ENCODE data around the gene RSPH10B2.
"Not testable (repeated sequence)": the region's sequence is repeated elsewhere in the genome, so short reads cannot be mapped to it uniquely, and the experiment has no call there.

RSPH10B2 gene

GRCh38 chr7:6753964-6754363 lies at the start of gene RSPH10B2:
RSPH10B2 (plus strand) TSS chr7:6754103; CDS start chr7:6757678, 3,575 bp downstream.
- not testable (repeated sequence) for H3K36me3 ChIP-seq (ENCODE audit: insufficient read depth, low read depth, low read length); H3K9ac ChIP-seq (ENCODE audit: low read depth, low read length); H3K27ac ChIP-seq (ENCODE audit: low read length); H3K27me3 ChIP-seq (ENCODE audit: insufficient read depth, low read length); H3K9me3 ChIP-seq (ENCODE audit: insufficient read depth, low read depth, low read length); H3K4me3 ChIP-seq (ENCODE audit: low read length); H3K4me1 ChIP-seq (ENCODE audit: insufficient read depth, low read length)

- Histone ChIP-seq H3K27ac (ENCODE audit: low read length) (no peak overlapping the region), H3K9ac (ENCODE audit: low read depth, low read length) (peak overlapping the region; percentile 81; the same call in 1 of the 2 replicates), H3K9me3 (ENCODE audit: insufficient read depth, low read depth, low read length) (peaks cover 13% of the 10 kb centered on the region), H3K4me3 (ENCODE audit: low read length) (peak overlapping the region; percentile 81), H3K27me3 (ENCODE audit: insufficient read depth, low read length) (no peaks in the 10 kb centered on the region), H3K36me3 (ENCODE audit: insufficient read depth, low read depth, low read length) (peaks cover 34% of the 10 kb centered on the region), H3K4me1 (ENCODE audit: insufficient read depth, low read length) (0 out of 2 replicates have a peak, but pooled peaks cover 3% of the 10 kb centered on the region)
These were observed 47.8 kb upstream of the RSPH10B2 start for GRCh38 chr7:6705959-6706665.

- no peak within 1 kb of the TSS for H3K27ac ChIP-seq (ENCODE audit: low read length)
- H3K9me3 ChIP-seq (ENCODE audit: insufficient read depth, low read depth, low read length): peaks cover 13% of the 10 kb centered on the region
- H3K36me3 ChIP-seq (ENCODE audit: insufficient read depth, low read depth, low read length): peaks cover 27% of the 10 kb centered on the region
- H3K4me1 ChIP-seq (ENCODE audit: insufficient read depth, low read length): 0 out of 2 replicates have a peak, but pooled peaks cover 3% of the 10 kb centered on the region
- H3K27me3 ChIP-seq (ENCODE audit: insufficient read depth, low read length): no peaks in the 10 kb centered on the region
- peak within 1 kb of the TSS; percentile 81 for H3K4me3 ChIP-seq (ENCODE audit: low read length)
- peak within 1 kb of the TSS; percentile 81 for H3K9ac ChIP-seq (ENCODE audit: low read depth, low read length)
These were observed 47.1 kb upstream of the RSPH10B2 start, which contains the start of gene ZNF12 for GRCh38 chr7:6706666-6707407. ZNF12 (minus strand) TSS chr7:6706947; CDS start chr7:6705173, 1,774 bp downstream.

- H3K27me3 ChIP-seq (ENCODE audit: insufficient read depth, low read length): no peaks in the 10 kb centered on the region
- H3K9me3 ChIP-seq (ENCODE audit: insufficient read depth, low read depth, low read length): peaks cover 8% of the 10 kb centered on the region
- peaks cover 16% of the 10 kb centered on the region for H3K36me3 ChIP-seq (ENCODE audit: insufficient read depth, low read depth, low read length)
- no peak overlapping the region for H3K9ac ChIP-seq (ENCODE audit: low read depth, low read length)
- H3K4me1 ChIP-seq (ENCODE audit: insufficient read depth, low read length): 0 out of 2 replicates have a peak, but pooled peaks cover 3% of the 10 kb centered on the region
- no peak overlapping the region for H3K27ac ChIP-seq (ENCODE audit: low read length)
- H3K4me3 ChIP-seq (ENCODE audit: low read length): no peak overlapping the region
These were observed 45.6 kb upstream of the RSPH10B2 start for GRCh38 chr7:6708304-6708703.

- H3K27ac ChIP-seq (ENCODE audit: low read length): no peak overlapping the region
These were observed 44.1 kb upstream of the RSPH10B2 start for GRCh38 chr7:6709808-6710207.

GRCh38 chr7:6714360-6714759 lies 39.5 kb upstream of the RSPH10B2 start:
- H3K36me3 ChIP-seq (ENCODE audit: insufficient read depth, low read depth, low read length): no peaks in the 10 kb centered on the region
- H3K4me3 ChIP-seq (ENCODE audit: low read length): no peak overlapping the region
- H3K27ac ChIP-seq (ENCODE audit: low read length): no peak overlapping the region
- no peaks in the 10 kb centered on the region for H3K4me1 ChIP-seq (ENCODE audit: insufficient read depth, low read length)
- H3K9ac ChIP-seq (ENCODE audit: low read depth, low read length): no peak overlapping the region
- H3K9me3 ChIP-seq (ENCODE audit: insufficient read depth, low read depth, low read length): no peaks in the 10 kb centered on the region
- no peaks in the 10 kb centered on the region for H3K27me3 ChIP-seq (ENCODE audit: insufficient read depth, low read length)

More at GRCh38 chr7:6709808-6710207, 44.1 kb upstream of the RSPH10B2 start:
- no peaks in the 10 kb centered on the region for H3K9me3 ChIP-seq (ENCODE audit: insufficient read depth, low read depth, low read length)
- H3K27me3 ChIP-seq (ENCODE audit: insufficient read depth, low read length): no peaks in the 10 kb centered on the region
- peaks cover 4% of the 10 kb centered on the region; the same call in 1 of the 2 replicates for H3K36me3 ChIP-seq (ENCODE audit: insufficient read depth, low read depth, low read length)
- 0 out of 2 replicates have a peak, but pooled peaks cover 3% of the 10 kb centered on the region for H3K4me1 ChIP-seq (ENCODE audit: insufficient read depth, low read length)
- H3K4me3 ChIP-seq (ENCODE audit: low read length): no peak overlapping the region
- H3K9ac ChIP-seq (ENCODE audit: low read depth, low read length): no peak overlapping the region

GRCh38 chr7:6715898-6716297 lies 38.0 kb upstream of the RSPH10B2 start:
- not testable (repeated sequence) for H3K27me3 ChIP-seq (ENCODE audit: insufficient read depth, low read length); H3K9ac ChIP-seq (ENCODE audit: low read depth, low read length); H3K9me3 ChIP-seq (ENCODE audit: insufficient read depth, low read depth, low read length); H3K4me1 ChIP-seq (ENCODE audit: insufficient read depth, low read length); H3K36me3 ChIP-seq (ENCODE audit: insufficient read depth, low read depth, low read length); H3K27ac ChIP-seq (ENCODE audit: low read length); H3K4me3 ChIP-seq (ENCODE audit: low read length)

GRCh38 chr7:6718124-6718523 lies 35.8 kb upstream of the RSPH10B2 start:
- Histone ChIP-seq H3K9ac (ENCODE audit: low read depth, low read length) (no peak overlapping the region), H3K9me3 (ENCODE audit: insufficient read depth, low read depth, low read length) (no peaks in the 10 kb centered on the region), H3K36me3 (ENCODE audit: insufficient read depth, low read depth, low read length) (no peaks in the 10 kb centered on the region), H3K4me3 (ENCODE audit: low read length) (no peak overlapping the region), H3K4me1 (ENCODE audit: insufficient read depth, low read length) (no peaks in the 10 kb centered on the region), H3K27ac (ENCODE audit: low read length) (no peak overlapping the region), H3K27me3 (ENCODE audit: insufficient read depth, low read length) (no peaks in the 10 kb centered on the region)

- not testable (repeated sequence) for H3K4me1 ChIP-seq (ENCODE audit: insufficient read depth, low read length); H3K4me3 ChIP-seq (ENCODE audit: low read length)
These were observed 29.6 kb upstream of the RSPH10B2 start for GRCh38 chr7:6724351-6724750.

GRCh38 chr7:6725003-6725402 lies 28.9 kb upstream of the RSPH10B2 start:
- H3K27me3 ChIP-seq (ENCODE audit: insufficient read depth, low read length): no peaks in the 10 kb centered on the region
- no peaks in the 10 kb centered on the region for H3K36me3 ChIP-seq (ENCODE audit: insufficient read depth, low read depth, low read length)
- H3K9ac ChIP-seq (ENCODE audit: low read depth, low read length): no peak overlapping the region
- H3K9me3 ChIP-seq (ENCODE audit: insufficient read depth, low read depth, low read length): no peaks in the 10 kb centered on the region
- no peak overlapping the region for H3K4me3 ChIP-seq (ENCODE audit: low read length)
- no peak overlapping the region for H3K27ac ChIP-seq (ENCODE audit: low read length)
- H3K4me1 ChIP-seq (ENCODE audit: insufficient read depth, low read length): no peaks in the 10 kb centered on the region

More at GRCh38 chr7:6724351-6724750, 29.6 kb upstream of the RSPH10B2 start:
- H3K27ac ChIP-seq (ENCODE audit: low read length); H3K27me3 ChIP-seq (ENCODE audit: insufficient read depth, low read length); H3K9me3 ChIP-seq (ENCODE audit: insufficient read depth, low read depth, low read length); H3K36me3 ChIP-seq (ENCODE audit: insufficient read depth, low read depth, low read length); H3K9ac ChIP-seq (ENCODE audit: low read depth, low read length): not testable (repeated sequence)

- not testable (repeated sequence) for H3K4me1 ChIP-seq (ENCODE audit: insufficient read depth, low read length); H3K9ac ChIP-seq (ENCODE audit: low read depth, low read length); H3K27me3 ChIP-seq (ENCODE audit: insufficient read depth, low read length); H3K9me3 ChIP-seq (ENCODE audit: insufficient read depth, low read depth, low read length); H3K36me3 ChIP-seq (ENCODE audit: insufficient read depth, low read depth, low read length); H3K4me3 ChIP-seq (ENCODE audit: low read length); H3K27ac ChIP-seq (ENCODE audit: low read length)
These were observed 27.6 kb upstream of the RSPH10B2 start for GRCh38 chr7:6726341-6726740.

- H3K9ac ChIP-seq (ENCODE audit: low read depth, low read length): no peak overlapping the region
- no peak overlapping the region for H3K4me3 ChIP-seq (ENCODE audit: low read length)
- peaks cover under 1% of the 10 kb centered on the region; the same call in 1 of the 2 replicates for H3K36me3 ChIP-seq (ENCODE audit: insufficient read depth, low read depth, low read length)
- H3K9me3 ChIP-seq (ENCODE audit: insufficient read depth, low read depth, low read length): no peaks in the 10 kb centered on the region
- no peaks in the 10 kb centered on the region for H3K4me1 ChIP-seq (ENCODE audit: insufficient read depth, low read length)
- H3K27me3 ChIP-seq (ENCODE audit: insufficient read depth, low read length): no peaks in the 10 kb centered on the region
- H3K27ac ChIP-seq (ENCODE audit: low read length): no peak overlapping the region
These were observed 26.2 kb upstream of the RSPH10B2 start for GRCh38 chr7:6727663-6728062.
